LNCaP clone FGC (cell line): ENCODE data around the gene COL12A1.

Experiments used
- DNase-seq: peaks from one replicate; pipeline ENCODE4 v3.0.0-alpha.2; 2011; ENCODE audit warnings: low read depth
- H3K4me3 ChIP-seq: 2 replicates; pipeline ENCODE4 v1.5.1; 2011; ENCODE audit warnings: mild to moderate bottlenecking, low read depth, low read length, control low read depth
- TF ChIP-seq, protein P1 (sequence below): IDR thresholded peaks from 2 replicates; pipeline ENCODE4 v1.5.1; 2012; ENCODE audit warnings: mild to moderate bottlenecking; ENCODE audit not compliant: control insufficient read depth, insufficient read depth; ENCODE audit errors: extremely low read depth

The COL12A1 gene

GRCh38 chr6:75084872-75085381 lies 120.9 kb downstream of the COL12A1 start:
- no peak overlapping the region for H3K4me3 ChIP-seq
- no peak for DNase-seq
- TF ChIP-seq, protein P1, sequence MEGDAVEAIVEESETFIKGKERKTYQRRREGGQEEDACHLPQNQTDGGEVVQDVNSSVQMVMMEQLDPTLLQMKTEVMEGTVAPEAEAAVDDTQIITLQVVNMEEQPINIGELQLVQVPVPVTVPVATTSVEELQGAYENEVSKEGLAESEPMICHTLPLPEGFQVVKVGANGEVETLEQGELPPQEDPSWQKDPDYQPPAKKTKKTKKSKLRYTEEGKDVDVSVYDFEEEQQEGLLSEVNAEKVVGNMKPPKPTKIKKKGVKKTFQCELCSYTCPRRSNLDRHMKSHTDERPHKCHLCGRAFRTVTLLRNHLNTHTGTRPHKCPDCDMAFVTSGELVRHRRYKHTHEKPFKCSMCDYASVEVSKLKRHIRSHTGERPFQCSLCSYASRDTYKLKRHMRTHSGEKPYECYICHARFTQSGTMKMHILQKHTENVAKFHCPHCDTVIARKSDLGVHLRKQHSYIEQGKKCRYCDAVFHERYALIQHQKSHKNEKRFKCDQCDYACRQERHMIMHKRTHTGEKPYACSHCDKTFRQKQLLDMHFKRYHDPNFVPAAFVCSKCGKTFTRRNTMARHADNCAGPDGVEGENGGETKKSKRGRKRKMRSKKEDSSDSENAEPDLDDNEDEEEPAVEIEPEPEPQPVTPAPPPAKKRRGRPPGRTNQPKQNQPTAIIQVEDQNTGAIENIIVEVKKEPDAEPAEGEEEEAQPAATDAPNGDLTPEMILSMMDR, result no peak

GRCh38 chr6:75084018-75084417 lies 121.8 kb downstream of the COL12A1 start:
- TF ChIP-seq, protein P1, result no peak
- no peak for DNase-seq
- no peak overlapping the region for H3K4me3 ChIP-seq

DNA sequence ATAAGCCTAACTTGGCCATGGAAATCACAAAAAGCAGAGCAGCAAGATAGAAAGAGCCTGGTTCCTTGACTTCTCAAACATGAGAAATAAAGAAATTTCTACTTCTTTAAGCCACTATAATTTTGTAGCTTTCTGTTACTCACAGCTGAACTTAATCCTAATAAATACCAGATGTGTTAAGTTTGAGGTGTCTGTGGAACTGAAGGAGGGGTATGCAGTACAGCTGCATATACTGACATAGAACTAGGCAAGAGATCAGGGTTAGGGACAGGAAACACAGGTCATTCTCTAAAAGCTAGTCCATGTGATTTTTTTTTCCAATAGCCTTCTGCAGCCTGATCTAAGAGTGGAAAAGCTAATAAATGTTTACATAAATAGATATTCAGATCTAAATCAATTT lies 123.9 kb downstream of the COL12A1 start:
- H3K4me3 ChIP-seq, result no peak overlapping the region
- no peak for DNase-seq
- TF ChIP-seq, protein P1, result no peak

- TF ChIP-seq, protein P1, result no peak
- DNase-seq, result no peak
- H3K4me3 ChIP-seq, result no peak overlapping the region
Observed at GRCh38 chr6:75081047-75081446, 124.8 kb downstream of the COL12A1 start.

DNA sequence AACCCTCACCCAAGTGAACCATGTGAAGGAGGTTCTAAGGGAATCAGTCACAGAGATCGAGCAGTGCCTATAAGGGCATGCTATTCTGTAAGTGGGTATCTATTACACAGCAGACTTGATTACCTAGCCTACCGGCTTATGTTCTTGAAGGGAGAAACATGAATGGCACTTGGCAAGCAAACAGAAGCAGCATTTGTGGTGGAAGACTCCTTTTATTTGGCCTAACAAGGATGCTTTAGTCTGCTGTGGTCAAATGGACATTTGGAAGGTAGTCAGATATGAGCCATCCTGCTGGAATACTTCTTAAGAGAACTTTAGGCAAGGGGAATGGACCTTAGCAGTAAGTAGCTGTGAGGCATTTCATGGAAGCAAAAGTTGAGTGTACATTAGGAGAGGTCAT lies 126.3 kb downstream of the COL12A1 start:
- no peak for DNase-seq
- H3K4me3 ChIP-seq, result no peak overlapping the region
- TF ChIP-seq, protein P1, result no peak

- no peak for DNase-seq
- no peak overlapping the region for H3K4me3 ChIP-seq
Observed at GRCh38 chr6:75077701-75078100, 128.2 kb downstream of the COL12A1 start.

DNA sequence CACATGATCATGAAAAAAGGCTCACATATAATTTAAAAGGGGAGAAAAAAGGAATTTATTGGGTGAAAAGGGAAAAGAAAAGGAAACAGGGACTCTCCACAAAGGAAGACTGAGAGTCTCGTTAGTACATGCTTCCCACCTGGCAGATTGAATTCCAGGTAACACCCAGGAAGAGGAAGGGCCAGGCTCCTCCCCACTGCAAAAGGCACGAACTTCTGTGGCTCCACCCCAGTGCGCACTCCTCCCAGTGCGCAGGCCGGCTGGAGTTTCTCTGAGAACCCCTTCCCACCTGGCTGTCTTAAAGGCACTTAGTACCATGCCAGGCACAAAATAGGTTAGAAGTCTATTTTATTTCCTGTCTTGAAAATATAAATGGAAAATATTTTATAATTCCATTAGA lies 129.8 kb downstream of the COL12A1 start:
- no peak overlapping the region for H3K4me3 ChIP-seq
- TF ChIP-seq, protein P1, result no peak
- no peak for DNase-seq

More at GRCh38 chr6:75077701-75078100, 128.2 kb downstream of the COL12A1 start:
- TF ChIP-seq, protein P1, result no peak
